ENCODE results near the gene HDAC8.

HDAC8 gene

GRCh38 chrX:72467135-72467534 lies 105.5 kb downstream of the HDAC8 start:
- Histone ChIP-seq H3K79me2 (ENCODE audit: insufficient read depth, low read length) (no peaks in the 10 kb centered on the region), H3K27me3 (ENCODE audit: low read length) (no peaks in the 10 kb centered on the region), H4K20me1 (ENCODE audit: low read depth, low read length) (no peaks in the 10 kb centered on the region), H3K9me3 (ENCODE audit: insufficient read depth, low read length) (no peaks in the 10 kb centered on the region), H3K9me2 (replicated peaks; ENCODE audit: insufficient read depth, low read length) (no peaks in the 10 kb centered on the region), H3F3A (ENCODE audit: insufficient read depth) (no peaks in the 10 kb centered on the region), H3K36me3 (ENCODE audit: low read length) (no peaks in the 10 kb centered on the region), H2AFZ (ENCODE audit: low read depth, low read length, severe bottlenecking) (no peak overlapping the region), H3K9ac (ENCODE audit: low read length) (no peak overlapping the region), H3K4me2 (ENCODE audit: low read depth, low read length, poor library complexity, severe bottlenecking) (no peak overlapping the region), H3K27ac (ENCODE audit: low read depth, low read length) (no peak overlapping the region), H3K4me3 (ENCODE audit: insufficient read depth, low read length, poor library complexity, severe bottlenecking) (no peak overlapping the region)
- TF ChIP-seq CTCF (IDR thresholded peaks at IDR 0.05; ENCODE audit: insufficient read depth, low read length, poor library complexity, severe bottlenecking) (no peak), EZH2phosphoT487 (conservative IDR thresholded peaks at IDR 0.05; ENCODE audit: low read length) (no peak)

GRCh38 chrX:72466493-72466892 lies 106.2 kb downstream of the HDAC8 start:
- H2AFZ ChIP-seq (ENCODE audit: low read depth, low read length, severe bottlenecking), result no peak overlapping the region
- H3K4me2 ChIP-seq (ENCODE audit: low read depth, low read length, poor library complexity, severe bottlenecking), result no peak overlapping the region
- H3K4me3 ChIP-seq (ENCODE audit: insufficient read depth, low read length, poor library complexity, severe bottlenecking), result no peak overlapping the region
- H3K27me3 ChIP-seq (ENCODE audit: low read length), result no peaks in the 10 kb centered on the region
- no peaks in the 10 kb centered on the region for H3K36me3 ChIP-seq (ENCODE audit: low read length)
- H3K27ac ChIP-seq (ENCODE audit: low read depth, low read length), result no peak overlapping the region
- no peaks in the 10 kb centered on the region for H3K9me3 ChIP-seq (ENCODE audit: insufficient read depth, low read length)
- H3K79me2 ChIP-seq (ENCODE audit: insufficient read depth, low read length), result no peaks in the 10 kb centered on the region
- H3K9ac ChIP-seq (ENCODE audit: low read length), result no peak overlapping the region
- H4K20me1 ChIP-seq (ENCODE audit: low read depth, low read length), result no peaks in the 10 kb centered on the region
- TF ChIP-seq CTCF (IDR thresholded peaks at IDR 0.05; ENCODE audit: insufficient read depth, low read length, poor library complexity, severe bottlenecking), result no peak
- TF ChIP-seq EZH2phosphoT487 (conservative IDR thresholded peaks at IDR 0.05; ENCODE audit: low read length), result no peak
- no peaks in the 10 kb centered on the region for H3K9me2 ChIP-seq (replicated peaks; ENCODE audit: insufficient read depth, low read length)
- H3F3A ChIP-seq (ENCODE audit: insufficient read depth), result no peaks in the 10 kb centered on the region

- H3K36me3 ChIP-seq (ENCODE audit: low read length), result no peaks in the 10 kb centered on the region
- H3F3A ChIP-seq (ENCODE audit: insufficient read depth), result no peaks in the 10 kb centered on the region
- no peaks in the 10 kb centered on the region for H3K79me2 ChIP-seq (ENCODE audit: insufficient read depth, low read length)
- H2AFZ ChIP-seq (ENCODE audit: low read depth, low read length, severe bottlenecking), result no peak overlapping the region
- H3K4me2 ChIP-seq (ENCODE audit: low read depth, low read length, poor library complexity, severe bottlenecking), result no peak overlapping the region
- H3K9ac ChIP-seq (ENCODE audit: low read length), result no peak overlapping the region
- H3K9me3 ChIP-seq (ENCODE audit: insufficient read depth, low read length), result no peaks in the 10 kb centered on the region
- H3K9me2 ChIP-seq (replicated peaks; ENCODE audit: insufficient read depth, low read length), result no peaks in the 10 kb centered on the region
- TF ChIP-seq CTCF (IDR thresholded peaks at IDR 0.05; ENCODE audit: insufficient read depth, low read length, poor library complexity, severe bottlenecking) (no peak), EZH2phosphoT487 (conservative IDR thresholded peaks at IDR 0.05; ENCODE audit: low read length) (no peak)
- H4K20me1 ChIP-seq (ENCODE audit: low read depth, low read length), result no peaks in the 10 kb centered on the region
- H3K4me3 ChIP-seq (ENCODE audit: insufficient read depth, low read length, poor library complexity, severe bottlenecking), result no peak overlapping the region
- H3K27ac ChIP-seq (ENCODE audit: low read depth, low read length), result no peak overlapping the region
- no peaks in the 10 kb centered on the region for H3K27me3 ChIP-seq (ENCODE audit: low read length)
Measured at GRCh38 chrX:72465889-72466288, 106.8 kb downstream of the HDAC8 start.

Data from SU-DHL-6 (cell line).